HG03025 (cell line): Measurements from ENCODE around the gene NSF.
A peak's percentile ranks its signal among the peaks of the same experiment; 100 is the strongest.
"Not testable (repeated sequence)": the region's sequence is repeated elsewhere in the genome, so short reads cannot be mapped to it uniquely, and the experiment has no call there.

Experiments
- ATAC-seq: cut with Tn5 transposase; IDR thresholded peaks from one replicate; pipeline ENCODE4 v1.9.1; 2021; ENCODE audit warnings: mild to moderate bottlenecking, moderate library complexity; ENCODE audit not compliant: unreplicated experiment, low FRiP score

The NSF gene

DNA sequence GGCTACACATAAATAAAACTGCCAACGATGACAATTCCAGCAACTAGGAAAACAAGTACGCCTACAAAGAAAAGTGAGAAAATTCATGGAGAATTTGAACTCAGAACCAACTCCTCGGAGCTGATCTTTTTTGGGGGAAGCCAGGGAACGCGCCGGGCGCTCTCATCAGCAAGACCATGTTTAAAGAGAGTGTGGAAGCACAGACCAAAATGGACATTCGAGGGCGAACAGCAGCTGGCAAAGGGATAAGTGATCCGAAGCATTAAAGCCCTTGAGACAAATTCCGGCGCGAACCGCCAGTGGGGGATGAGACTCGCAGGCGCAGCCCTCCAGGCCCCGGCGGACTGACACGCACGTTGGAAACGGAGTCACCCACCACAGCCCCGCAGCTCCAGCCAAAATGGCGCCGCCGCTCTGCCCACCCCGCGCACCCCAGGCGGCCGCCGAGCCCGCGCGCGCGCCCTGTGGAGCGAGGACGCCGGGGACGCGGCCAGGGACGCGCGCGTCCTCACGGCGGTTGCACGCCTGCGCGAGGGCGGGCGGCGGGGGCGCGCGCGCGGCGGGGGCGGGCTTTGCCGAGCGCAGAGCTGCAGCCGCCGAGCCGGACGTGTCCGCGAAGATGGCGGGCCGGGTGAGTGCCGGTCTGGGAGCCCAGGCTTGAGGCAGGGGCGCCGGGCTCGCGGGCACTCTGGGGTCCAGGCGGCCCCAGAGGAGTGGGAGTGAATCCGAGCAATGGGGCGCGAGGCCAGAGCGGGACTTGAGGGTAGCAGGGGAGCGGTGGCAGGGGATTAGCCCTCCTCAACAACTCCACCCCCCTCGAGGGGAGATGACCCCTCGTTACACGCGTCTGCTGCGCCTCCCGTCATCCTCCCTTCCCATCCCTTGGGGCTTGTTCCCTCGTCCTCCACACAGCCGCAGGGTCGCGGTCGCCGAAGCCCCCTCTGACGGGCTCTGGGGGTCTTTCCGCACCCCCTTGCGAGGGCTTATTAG, at the start of gene NSF:
NSF (plus strand) TSS at position 513 of the 990 bp plus-strand sequence; CDS start at position 620, 107 bp downstream.
- peak; percentile 78 for ATAC-seq

DNA sequence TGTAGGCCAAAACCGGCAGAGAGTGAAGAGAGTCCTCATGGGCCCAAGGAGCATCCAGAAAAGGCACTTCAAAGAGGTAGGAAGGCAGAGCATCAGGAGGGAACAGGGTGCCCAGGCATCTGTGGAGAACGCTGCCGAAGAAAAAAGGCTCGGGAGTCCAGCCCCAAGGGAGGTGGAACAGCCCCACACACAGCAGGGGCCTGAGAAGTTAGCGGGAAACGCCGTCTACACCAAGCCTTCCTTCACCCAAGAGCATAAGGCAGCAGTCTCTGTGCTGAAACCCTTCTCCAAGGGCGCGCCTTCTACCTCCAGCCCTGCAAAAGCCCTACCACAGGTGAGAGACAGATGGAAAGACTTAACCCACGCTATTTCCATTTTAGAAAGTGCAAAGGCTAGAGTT, 41.9 kb upstream of the NSF start:
- ATAC-seq: not testable (repeated sequence)

DNA sequence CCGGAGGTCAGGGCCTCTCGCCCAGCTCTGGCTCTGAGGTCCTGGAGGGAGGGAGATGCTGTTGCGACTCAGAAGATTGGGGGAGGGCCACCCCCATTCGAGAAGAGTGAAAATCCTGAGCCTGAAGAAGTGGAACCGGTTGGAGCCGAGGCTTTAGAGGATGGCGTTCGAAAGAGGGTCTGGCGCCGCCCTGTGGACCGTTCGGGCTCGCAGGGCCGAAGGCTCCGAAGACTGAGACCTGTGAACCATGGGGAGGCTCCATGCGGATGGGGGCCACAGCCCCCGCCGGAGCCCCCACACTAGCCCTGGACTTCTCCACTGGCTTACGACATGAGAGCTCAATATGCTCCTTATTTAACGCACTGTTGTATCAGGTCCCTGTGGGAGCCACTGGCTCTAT, 31.3 kb upstream of the NSF start:
- ATAC-seq: not testable (repeated sequence)

DNA sequence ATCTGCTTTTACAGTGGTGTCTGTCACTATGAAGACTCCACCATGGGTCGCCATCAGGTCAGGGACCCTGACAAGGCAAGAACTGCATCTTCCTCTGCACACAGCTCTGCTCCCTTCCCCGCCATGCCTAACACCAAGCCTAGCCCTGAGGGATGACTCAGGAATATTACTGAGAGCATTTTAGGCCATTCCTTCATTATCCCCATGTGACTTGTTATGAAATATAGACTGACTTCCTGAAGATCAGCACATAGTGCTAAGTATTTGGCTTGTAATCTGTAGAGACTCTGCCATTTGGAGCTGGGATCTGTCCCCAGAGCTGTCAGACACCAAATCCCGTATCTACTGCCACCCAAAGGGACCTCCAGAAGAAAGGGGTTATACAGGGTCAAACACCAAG, 30.4 kb upstream of the NSF start:
- ATAC-seq: not testable (repeated sequence)

DNA sequence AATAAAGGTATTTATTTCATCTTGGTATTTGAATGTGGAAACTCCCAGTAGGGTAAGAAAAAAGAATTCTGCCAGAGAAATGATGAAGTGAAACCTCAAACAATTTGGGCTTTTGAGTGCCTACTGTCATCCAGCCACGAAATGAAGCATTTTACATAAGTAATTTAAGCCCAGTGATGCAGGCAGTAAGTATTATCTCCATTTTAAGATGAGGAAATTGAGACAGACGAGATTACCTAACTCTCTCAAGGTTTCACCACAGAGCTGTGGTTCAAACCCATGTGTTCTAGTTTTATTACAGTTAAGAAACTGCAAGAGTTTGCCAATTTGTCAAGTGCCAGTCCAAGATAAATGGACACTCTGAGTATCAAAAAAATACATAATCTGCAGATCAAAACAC, 24.2 kb upstream of the NSF start:
- ATAC-seq: not testable (repeated sequence)

DNA sequence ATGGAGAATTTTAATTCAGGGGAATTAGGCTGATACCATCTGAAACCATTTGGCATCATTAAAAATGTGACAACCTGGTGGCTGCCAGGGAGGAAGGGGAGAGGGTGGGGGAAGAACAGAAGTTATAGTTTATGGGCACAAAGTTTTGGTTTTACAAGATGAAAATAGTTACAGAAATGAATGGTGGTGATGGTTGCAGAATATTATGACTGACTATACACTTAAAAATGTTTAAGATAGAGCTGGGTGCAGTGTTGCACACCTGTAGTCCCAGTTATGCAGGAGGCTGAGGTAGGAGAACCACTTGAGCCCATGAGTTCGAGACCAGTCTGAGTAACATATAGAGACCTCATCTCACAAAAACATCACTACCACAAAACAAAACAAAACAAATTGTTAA, 23.5 kb upstream of the NSF start:
- ATAC-seq: not testable (repeated sequence)

DNA sequence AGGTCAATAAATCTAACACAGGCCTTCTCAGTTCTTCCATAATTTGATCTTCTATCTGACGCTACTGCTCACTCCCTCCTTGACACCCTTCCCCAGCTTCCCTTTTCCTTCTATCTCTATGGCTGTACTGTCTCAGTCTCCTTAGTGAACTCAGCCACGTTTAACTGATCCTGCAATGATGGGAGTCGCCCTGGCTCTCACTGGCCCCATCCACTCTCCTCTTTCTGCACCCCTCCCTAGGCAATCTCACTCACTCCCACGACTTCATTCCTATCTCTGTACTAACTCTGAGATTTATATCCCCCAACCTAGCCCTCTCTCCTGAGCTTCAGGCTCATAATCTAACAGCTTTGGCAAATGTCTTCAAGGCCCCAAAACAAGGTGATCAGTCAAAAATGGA, 18.7 kb upstream of the NSF start:
- not testable (repeated sequence) for ATAC-seq

DNA sequence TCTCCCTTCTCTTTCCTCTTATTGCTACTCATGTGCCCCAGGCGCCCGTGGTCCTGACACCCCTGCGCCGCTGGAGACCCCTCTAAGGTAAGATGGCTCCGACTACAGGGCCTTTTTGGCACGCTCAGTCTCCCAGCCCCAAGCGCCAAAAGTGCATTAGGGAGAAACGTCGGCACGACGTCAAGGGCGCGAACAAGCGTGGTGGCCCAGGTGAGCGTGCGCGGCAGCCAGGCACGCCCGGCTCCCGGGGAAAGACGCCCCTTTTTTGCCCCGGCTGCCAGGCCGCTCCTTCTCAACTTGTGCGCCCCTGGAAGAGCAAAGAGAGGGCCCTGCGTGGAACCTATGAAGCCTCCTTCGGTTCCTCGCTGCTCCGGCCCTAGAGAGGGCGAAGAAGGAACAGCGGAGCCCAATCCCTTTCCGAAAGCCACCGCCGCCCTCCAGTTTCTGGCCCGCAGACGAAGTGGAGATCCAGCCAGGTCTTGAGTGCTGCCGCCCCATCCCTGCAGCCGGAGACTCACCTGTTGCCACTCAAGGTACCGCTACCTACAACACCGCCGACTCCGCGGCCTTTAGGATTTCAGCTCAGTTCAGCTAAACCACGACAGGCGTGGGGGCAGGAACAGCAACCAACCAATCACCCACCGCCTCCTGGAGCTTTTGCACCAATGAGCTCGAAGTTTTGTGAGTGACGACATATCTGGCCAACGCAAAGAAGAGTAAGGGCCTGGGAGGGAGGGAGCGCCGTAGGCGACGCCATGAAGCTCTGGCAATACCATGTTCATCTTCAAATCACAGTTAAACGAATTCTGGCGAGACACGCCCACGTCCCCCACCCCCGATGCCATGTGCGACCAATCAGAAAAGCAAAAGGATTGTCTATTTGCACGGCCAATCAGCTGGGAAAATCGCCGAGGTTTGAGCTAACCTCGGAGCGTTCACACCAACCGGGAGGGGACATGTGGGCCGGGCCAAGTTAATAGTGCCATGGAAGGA, 11.1 kb upstream of the NSF start, which contains the start of gene ARL17A:
ARL17A (minus strand) TSS at position 609 of the 993 bp plus-strand sequence. CDS start 3,369 bp downstream, outside the sequence.
- peak; percentile 75 for ATAC-seq

DNA sequence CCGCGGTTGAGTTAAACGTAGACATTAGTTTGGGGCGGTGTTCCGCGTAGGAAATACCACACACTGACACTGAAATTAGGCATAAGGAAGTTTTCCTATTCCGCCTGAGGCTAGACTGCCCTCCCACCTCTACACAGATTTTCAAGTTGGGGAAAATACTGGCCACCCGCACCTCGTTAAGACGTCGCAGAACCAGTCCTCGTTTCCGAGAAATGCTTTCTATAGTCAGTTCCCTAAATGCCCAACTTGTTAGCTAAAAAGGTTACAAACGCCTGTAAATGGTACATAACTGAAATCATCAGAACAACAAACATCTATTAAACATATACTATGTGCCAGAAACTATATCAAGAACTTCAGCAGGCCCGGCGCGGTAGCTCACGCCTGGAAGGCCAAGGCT, 10.4 kb upstream of the NSF start:
- ATAC-seq: not testable (repeated sequence)

DNA sequence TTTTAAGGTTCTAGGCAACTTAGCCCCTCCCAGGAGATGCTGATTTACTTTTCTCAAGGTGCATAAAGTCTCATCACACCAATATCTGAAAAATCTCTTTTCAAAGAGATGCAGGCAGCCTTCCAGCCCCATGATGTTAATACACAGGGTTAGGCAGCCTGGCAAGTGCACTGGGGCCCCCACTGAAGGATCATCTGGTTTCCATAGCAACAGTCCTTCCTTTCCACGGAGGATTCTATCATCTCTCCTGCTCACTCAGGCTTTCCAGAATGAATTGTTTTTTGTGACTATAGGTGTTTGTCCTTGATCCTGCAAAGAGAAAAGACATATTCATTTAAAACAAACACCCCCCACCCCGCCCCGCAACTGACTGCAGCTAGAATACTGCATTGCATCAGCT, 5.0 kb upstream of the NSF start:
- not testable (repeated sequence) for ATAC-seq

DNA sequence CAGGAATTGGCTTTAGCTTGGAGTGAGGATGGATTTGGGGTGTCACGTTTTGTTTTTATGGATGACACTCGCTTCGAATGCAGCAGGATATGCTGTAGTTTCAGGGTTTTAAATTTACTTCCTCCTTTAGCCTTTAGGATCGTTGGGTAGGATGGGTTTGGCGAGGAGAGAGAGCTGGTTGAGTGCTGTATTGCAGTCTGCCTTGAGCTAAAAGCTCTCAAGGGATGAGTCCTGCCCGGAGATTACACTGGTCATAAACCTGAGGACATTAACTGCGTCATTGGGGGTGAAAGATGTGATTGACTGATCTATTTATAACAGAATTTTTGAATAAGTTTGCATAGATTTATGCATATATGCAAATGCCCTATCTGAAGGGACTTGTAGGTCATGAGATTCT, 863 bp downstream of the NSF start:
- not testable (repeated sequence) for ATAC-seq

DNA sequence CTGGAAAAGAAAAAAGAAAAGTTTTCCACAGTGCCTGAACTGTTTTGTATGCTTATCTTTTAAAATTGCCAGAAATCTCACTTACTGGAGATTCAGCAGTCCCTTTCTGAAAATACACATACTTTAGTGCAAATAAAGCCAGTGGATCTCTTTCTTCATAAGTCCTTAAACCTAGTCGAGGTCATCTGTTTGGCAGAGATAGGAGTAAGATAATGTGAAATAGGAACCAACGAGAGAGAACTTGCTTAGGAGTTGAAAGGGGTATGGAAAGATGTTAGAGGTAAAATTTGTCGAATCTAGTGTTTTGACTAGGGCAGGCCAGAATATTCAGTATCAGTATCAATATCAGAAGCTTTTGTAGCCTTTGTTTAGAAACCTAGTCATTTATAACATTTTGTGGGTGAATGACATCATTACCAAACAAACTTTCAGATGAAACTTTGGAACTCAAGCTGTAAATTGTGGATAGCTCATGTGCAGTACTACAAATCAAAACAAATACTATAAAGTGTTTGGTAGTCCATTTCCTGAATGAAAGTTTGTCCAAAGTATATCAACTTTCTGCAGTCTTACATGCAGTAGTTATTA, 8.0 kb downstream of the NSF start:
- not testable (repeated sequence) for ATAC-seq

DNA sequence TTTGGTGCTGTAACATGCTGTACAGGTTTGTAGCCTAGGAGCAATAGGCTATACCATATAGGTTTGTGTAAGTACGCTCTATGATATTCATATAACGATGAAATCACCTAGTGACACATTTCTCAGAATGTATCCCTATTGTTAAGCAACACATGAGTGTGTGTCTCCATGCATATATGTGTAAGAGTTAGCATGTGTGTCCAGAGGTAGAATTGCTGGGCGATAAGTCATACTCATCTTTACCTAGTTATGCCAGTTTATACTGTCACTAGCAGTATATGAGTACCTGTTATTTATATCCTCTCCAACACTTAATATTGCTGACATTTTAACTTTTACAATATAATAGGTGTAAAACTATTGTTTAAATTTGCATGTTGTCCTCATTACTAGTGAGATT, 10.3 kb downstream of the NSF start:
- ATAC-seq: not testable (repeated sequence)

DNA sequence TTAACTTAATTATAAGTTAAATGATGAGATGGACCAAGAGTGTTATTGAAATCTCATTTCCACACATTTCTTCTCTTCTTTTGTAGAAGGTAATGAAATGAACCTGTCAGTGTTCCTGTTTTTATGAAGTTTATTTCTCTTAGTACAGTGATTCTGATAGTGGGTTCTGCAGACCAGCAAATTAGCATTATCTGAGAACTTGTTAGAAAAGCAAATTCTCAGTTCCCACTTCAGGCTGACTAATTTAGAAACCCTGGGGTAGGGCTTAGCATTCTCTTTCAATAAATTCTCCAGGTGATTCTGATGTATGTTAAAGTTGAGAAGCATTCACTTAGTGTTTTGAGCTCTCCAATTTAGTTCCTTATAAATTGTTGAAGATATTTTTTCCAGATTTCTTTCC, 12.7 kb downstream of the NSF start:
- ATAC-seq: not testable (repeated sequence)

DNA sequence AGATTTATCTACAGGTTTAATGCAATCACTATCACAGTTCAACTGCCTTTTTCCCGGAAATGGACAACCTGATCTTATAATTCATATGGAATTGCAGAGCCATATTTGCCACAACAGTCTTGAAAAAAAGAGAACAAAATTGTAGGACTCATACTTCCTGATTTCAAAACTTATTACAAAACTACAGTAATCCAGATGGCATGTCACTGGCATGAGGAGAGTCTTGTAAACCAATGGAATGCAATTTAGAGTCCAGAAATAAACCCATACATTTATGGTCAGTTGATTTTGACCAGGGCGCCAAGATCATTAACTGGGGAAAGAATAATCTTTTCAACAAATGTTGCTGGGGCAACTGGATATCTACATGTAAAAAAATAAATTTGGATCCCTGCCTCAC, 20.8 kb downstream of the NSF start:
- ATAC-seq: not testable (repeated sequence)

DNA sequence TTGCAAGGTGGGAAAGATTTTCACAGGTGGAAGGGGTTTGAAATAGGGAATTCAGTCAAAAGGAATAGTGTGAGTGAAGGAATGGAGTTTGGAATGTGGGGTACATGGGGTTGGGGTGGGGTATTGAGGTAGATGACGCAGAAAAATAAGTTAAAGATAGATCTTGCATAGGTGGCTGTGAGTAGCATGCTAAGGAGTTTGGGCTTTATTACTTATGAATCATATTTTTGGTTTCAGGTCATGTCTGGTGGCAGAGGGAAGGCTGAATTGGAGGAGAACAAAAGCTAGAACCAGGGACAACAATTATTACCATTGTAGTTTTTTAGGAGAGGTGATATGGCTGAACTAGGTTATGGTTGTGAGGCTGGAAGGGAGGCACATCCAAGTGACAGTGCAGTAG, 23.4 kb downstream of the NSF start:
- ATAC-seq: not testable (repeated sequence)

DNA sequence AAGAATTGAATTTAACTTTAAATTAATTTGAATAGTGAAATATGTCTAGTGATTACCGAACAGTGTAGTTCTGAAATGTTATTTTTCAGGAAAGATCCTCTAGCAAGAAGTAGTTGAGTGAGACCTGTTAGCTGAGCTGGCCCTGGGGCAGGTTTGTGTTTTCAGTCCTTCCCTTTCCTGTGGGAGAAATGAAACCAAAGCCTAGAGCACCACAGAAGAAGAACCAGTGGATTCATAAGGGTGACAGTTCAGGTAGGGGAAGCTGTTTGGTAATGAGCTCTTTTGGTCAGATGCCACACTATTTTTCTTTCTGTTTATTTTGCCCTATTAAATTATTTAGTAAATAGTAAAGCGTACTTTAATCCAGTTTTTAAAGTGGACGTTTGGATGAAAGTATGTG, 26.7 kb downstream of the NSF start:
- ATAC-seq: not testable (repeated sequence)

DNA sequence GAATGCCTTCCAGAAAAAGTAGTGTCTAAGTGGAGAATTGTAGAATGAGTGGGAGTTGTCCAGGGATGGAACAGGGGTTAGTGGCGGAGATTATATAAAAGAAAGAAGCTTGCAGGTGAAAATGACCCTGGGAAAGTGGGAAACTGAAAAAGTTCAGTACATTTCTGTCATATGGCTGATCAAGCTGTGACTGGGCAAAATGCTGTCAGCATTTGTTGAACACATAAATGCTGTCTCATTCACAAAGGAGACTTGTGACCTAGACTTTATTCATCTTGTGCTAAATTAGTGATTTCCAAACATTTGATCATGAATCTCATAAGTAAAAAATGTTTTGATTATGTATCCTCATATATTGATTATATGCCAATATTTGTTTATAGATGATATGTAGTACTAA, 28.5 kb downstream of the NSF start:
- ATAC-seq: not testable (repeated sequence)

DNA sequence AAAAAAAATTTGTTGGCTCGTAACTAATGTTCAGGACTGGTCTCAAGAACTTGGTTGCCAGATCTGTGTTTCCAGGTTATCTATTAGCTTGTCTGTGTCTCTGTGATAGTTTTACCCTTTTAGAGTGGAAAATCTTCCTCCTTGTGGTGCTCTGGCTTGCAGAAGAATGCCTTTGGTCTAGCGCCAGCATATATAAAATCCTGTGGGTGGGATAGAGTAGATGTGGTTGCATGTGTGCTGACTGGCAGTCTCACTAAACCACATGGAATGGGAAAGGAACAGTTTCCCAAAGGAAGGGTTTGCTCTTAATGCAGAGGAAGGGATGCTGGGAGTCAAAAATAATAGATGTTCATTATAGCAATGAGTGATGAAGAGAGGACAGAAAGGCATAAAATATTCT, 33.3 kb downstream of the NSF start:
- ATAC-seq: not testable (repeated sequence)

DNA sequence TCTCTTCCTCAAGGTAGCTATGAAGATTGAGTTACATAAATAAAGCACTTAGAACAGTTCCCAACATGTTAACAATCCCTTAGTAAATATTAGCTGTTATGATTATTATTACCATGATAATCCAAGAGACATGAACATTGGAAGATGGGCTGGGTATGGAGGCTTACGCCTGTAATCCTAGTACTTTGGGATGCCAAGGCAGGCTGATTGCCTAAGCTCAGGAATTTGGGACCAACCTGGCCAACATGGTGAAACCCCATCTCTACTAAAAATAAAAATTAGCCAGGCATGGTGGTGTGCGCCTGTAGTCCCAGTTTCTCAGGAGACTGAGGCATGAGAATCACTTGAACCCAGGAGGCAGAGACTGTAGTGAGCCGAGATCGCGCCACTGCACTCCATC, 34.3 kb downstream of the NSF start:
- ATAC-seq: not testable (repeated sequence)
